Measurements from ENCODE around the gene NID1.

DNA sequence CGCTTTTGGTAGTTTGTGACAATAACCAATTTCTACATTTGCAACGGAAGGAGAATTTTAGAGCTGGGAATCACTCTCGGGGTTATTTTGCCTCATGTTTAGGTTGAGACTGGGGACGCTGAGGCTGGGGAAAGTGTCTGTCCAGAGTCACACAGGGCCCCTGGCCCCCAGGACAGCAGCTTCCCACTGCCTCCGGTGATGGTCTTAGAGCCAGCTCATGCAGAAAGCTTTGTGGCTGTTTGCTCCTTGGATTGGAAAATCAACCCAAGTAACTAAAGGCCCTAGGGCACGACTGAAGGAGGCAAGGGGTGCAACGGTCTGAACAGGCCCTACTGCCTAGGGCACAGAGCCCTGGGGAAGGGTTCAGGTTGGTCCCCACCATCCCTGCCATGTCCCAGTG, 72.0 kb downstream of the NID1 start:
- TF ChIP-seq, protein P1, sequence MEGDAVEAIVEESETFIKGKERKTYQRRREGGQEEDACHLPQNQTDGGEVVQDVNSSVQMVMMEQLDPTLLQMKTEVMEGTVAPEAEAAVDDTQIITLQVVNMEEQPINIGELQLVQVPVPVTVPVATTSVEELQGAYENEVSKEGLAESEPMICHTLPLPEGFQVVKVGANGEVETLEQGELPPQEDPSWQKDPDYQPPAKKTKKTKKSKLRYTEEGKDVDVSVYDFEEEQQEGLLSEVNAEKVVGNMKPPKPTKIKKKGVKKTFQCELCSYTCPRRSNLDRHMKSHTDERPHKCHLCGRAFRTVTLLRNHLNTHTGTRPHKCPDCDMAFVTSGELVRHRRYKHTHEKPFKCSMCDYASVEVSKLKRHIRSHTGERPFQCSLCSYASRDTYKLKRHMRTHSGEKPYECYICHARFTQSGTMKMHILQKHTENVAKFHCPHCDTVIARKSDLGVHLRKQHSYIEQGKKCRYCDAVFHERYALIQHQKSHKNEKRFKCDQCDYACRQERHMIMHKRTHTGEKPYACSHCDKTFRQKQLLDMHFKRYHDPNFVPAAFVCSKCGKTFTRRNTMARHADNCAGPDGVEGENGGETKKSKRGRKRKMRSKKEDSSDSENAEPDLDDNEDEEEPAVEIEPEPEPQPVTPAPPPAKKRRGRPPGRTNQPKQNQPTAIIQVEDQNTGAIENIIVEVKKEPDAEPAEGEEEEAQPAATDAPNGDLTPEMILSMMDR (conservative IDR thresholded peaks at IDR 0.05; ENCODE audit: low read length): no peak
- TF ChIP-seq EZH2phosphoT487 (IDR thresholded peaks at IDR 0.05; ENCODE audit: borderline replicate concordance, low read depth, low read length): no peak

All from OCI-LY7 (cell line).